CD4-positive, alpha-beta T cell (primary cell): Measurements from ENCODE around the gene CIDEA. TPM values are rescaled to one million over a fixed set of nuclear protein-coding genes. Genes with fewer than 3 reads are reported as not detected.
"Not testable (repeated sequence)": the region's sequence is repeated elsewhere in the genome, so short reads cannot be mapped to it uniquely, and the experiment has no call there.

ENCODE experiments used
- ATAC-seq: fragments of 200-7000 bp; cut with Tn5 transposase; one replicate; pipeline ENCODE4 v1.10.0; 2022; ENCODE audit warnings: mild to moderate bottlenecking; ENCODE audit not compliant: poor library complexity
- CTCF ChIA-PET: fragments of 350-600 bp; sonication (Branson Sonifier 250); formaldehyde crosslinking; loops from one replicate; lab custom pipeline; 2021; ENCODE audit warnings: antibody characterized with exemption, inconsistent platforms; lab: Charles Lee
- POLR2A ChIA-PET: fragments of 350-600 bp; sonication (Branson Sonifier 250); formaldehyde crosslinking; loops from one replicate; lab custom pipeline; 2021; ENCODE audit warnings: antibody characterized with exemption, inconsistent platforms; lab: Charles Lee
- DNase-seq, 14 experiments: peaks; one replicate each; pipeline ENCODE4 v3.0.0-alpha.2; 2013 to 2020; ENCODE audit warnings: mixed read lengths in 2 of 14
- H3K27ac ChIP-seq, 2 donors: one replicate each; pipeline versions ENCODE4 v1.5.1 to v1.7.0; 2013; ENCODE audit warnings: low read length in 2 of 2, low read depth in 1 of 2, mild to moderate bottlenecking in 1 of 2
- H3K27me3 ChIP-seq, 2 experiments: 1 replicate in 1 of 2; 2 replicates in 1 of 2; pipeline versions ENCODE4 v1.6.1 to v1.7.0; 2013; ENCODE audit warnings: low read length in 2 of 2, control low read depth in 1 of 2, mild to moderate bottlenecking in 1 of 2, moderate library complexity in 1 of 2; ENCODE audit not compliant: insufficient read depth in 2 of 2, control insufficient read depth in 1 of 2
- H3K36me3 ChIP-seq: one replicate; pipeline ENCODE4 v1.6.1; 2013; ENCODE audit warnings: low read length, control low read depth; ENCODE audit not compliant: insufficient read depth
- H3K4me1 ChIP-seq: one replicate; pipeline ENCODE4 v1.6.1; 2013; ENCODE audit warnings: low read length, control low read depth; ENCODE audit not compliant: insufficient read depth
- H3K4me3 ChIP-seq: one replicate; pipeline ENCODE4 v1.5.1; 2013; ENCODE audit warnings: mild to moderate bottlenecking, low read length, moderate library complexity
- H3K9me3 ChIP-seq, 2 experiments: 1 replicate in 1 of 2; 2 replicates in 1 of 2; pipeline versions ENCODE4 v1.6.1 to v1.7.0; 2013; ENCODE audit warnings: low read length in 2 of 2, mild to moderate bottlenecking in 2 of 2, control low read depth in 1 of 2, moderate library complexity in 1 of 2; ENCODE audit not compliant: control insufficient read depth in 1 of 2, insufficient read depth in 1 of 2
- H3K27ac Mint-ChIP-seq: one replicate; pipeline ENCODE4 v1.8.0; 2020; ENCODE audit warnings: mixed read lengths
- H3K27me3 Mint-ChIP-seq: one replicate; pipeline ENCODE4 v1.8.0; 2021; ENCODE audit warnings: mixed read lengths
- H3K36me3 Mint-ChIP-seq: one replicate; pipeline ENCODE4 v1.8.0; 2021; ENCODE audit warnings: low read depth, mixed read lengths
- H3K4me1 Mint-ChIP-seq: one replicate; pipeline ENCODE4 v1.8.0; 2021; ENCODE audit warnings: low read depth, mixed read lengths
- H3K4me3 Mint-ChIP-seq: one replicate; pipeline ENCODE4 v1.8.0; 2020; ENCODE audit warnings: mild to moderate bottlenecking, mixed read lengths
- H3K9me3 Mint-ChIP-seq: one replicate; pipeline ENCODE4 v1.8.0; 2020; ENCODE audit warnings: mixed read lengths
- intact Hi-C, 2 experiments: fragments of 100-400 bp; cut with DNase I in 1 of 2; cut with micrococcal nuclease in 1 of 2; formaldehyde crosslinking; loops; one replicate each; pipeline versions ENCODE4 v1.15.1 to v1.9.0; 2023 to 2025; cut with DNase I, micrococcal nuclease
- total RNA-seq, 174 experiments: library from RNA in 2 of 174; stranded (reverse) in 2 of 174; gene quantifications; one replicate each; pipeline ENCODE4 v1.2.3 and lab custom pipeline; 2021 to 2026

CIDEA gene
- total RNA-seq, 2 experiments from 2014 or later, result not detected

- H3K27me3 Mint-ChIP-seq, result peaks cover 31% of the 10 kb centered on the region
- H3K9me3 ChIP-seq, H3K9me3 Mint-ChIP-seq, H3K4me1 ChIP-seq, H3K4me3 ChIP-seq, ATAC-seq, POLR2A ChIA-PET, H3K27me3 ChIP-seq, DNase-seq, H3K27ac ChIP-seq, H3K36me3 Mint-ChIP-seq, H3K27ac Mint-ChIP-seq, H3K4me3 Mint-ChIP-seq, H3K36me3 ChIP-seq, intact Hi-C loops, H3K4me1 Mint-ChIP-seq: not testable (repeated sequence)
- CTCF ChIA-PET, result interaction anchor here (0.8 kb wide), 1 partner anchor 565 kb away, joined by 3 read pairs; no protein-coding TSS in a partner anchor
Observed at GRCh38 chr18:12218603-12219002, 35.6 kb upstream of the CIDEA start.

GRCh38 chr18:12222041-12222440 lies 32.1 kb upstream of the CIDEA start:
- peaks cover 12% of the 10 kb centered on the region for H3K27me3 Mint-ChIP-seq
- H3K4me1 Mint-ChIP-seq, H3K4me3 ChIP-seq, DNase-seq, POLR2A ChIA-PET, H3K27ac ChIP-seq, H3K36me3 ChIP-seq, H3K27me3 ChIP-seq, H3K9me3 ChIP-seq, H3K4me3 Mint-ChIP-seq, H3K27ac Mint-ChIP-seq, H3K36me3 Mint-ChIP-seq, intact Hi-C loops, H3K9me3 Mint-ChIP-seq, H3K4me1 ChIP-seq, ATAC-seq, CTCF ChIA-PET: not testable (repeated sequence)

- H3K27me3 Mint-ChIP-seq, result peaks cover 12% of the 10 kb centered on the region
- H3K4me3 ChIP-seq, DNase-seq, H3K4me1 ChIP-seq, H3K9me3 ChIP-seq, H3K4me1 Mint-ChIP-seq, H3K36me3 Mint-ChIP-seq, H3K36me3 ChIP-seq, intact Hi-C loops, H3K27ac ChIP-seq, H3K9me3 Mint-ChIP-seq, H3K27ac Mint-ChIP-seq, ATAC-seq, POLR2A ChIA-PET, H3K27me3 ChIP-seq, CTCF ChIA-PET, H3K4me3 Mint-ChIP-seq: not testable (repeated sequence)
Observed at GRCh38 chr18:12223326-12223725, 30.8 kb upstream of the CIDEA start.

GRCh38 chr18:12226807-12227206 lies 27.4 kb upstream of the CIDEA start:
- H3K27ac Mint-ChIP-seq, H3K27me3 Mint-ChIP-seq, H3K4me1 Mint-ChIP-seq, H3K27me3 ChIP-seq, CTCF ChIA-PET, H3K4me3 Mint-ChIP-seq, H3K4me3 ChIP-seq, H3K36me3 Mint-ChIP-seq, H3K4me1 ChIP-seq, DNase-seq, ATAC-seq, H3K27ac ChIP-seq, H3K9me3 Mint-ChIP-seq, H3K36me3 ChIP-seq, POLR2A ChIA-PET, H3K9me3 ChIP-seq, intact Hi-C loops: not testable (repeated sequence)

GRCh38 chr18:12227399-12228186 lies 26.6 kb upstream of the CIDEA start:
- H3K4me1 Mint-ChIP-seq, H3K4me3 Mint-ChIP-seq, H3K4me1 ChIP-seq, DNase-seq, H3K4me3 ChIP-seq, H3K27me3 Mint-ChIP-seq, ATAC-seq, H3K9me3 Mint-ChIP-seq, CTCF ChIA-PET, POLR2A ChIA-PET, H3K27ac Mint-ChIP-seq, intact Hi-C loops, H3K36me3 ChIP-seq, H3K27ac ChIP-seq, H3K36me3 Mint-ChIP-seq, H3K27me3 ChIP-seq: not testable (repeated sequence)
- H3K9me3 ChIP-seq, result peaks cover 0 to 12% of the 10 kb centered on the region in 2 experiments

GRCh38 chr18:12228308-12228707 lies 25.9 kb upstream of the CIDEA start:
- ATAC-seq, H3K9me3 Mint-ChIP-seq: not testable (repeated sequence)

GRCh38 chr18:12230561-12230960 lies 23.6 kb upstream of the CIDEA start:
- H3K9me3 Mint-ChIP-seq, DNase-seq, POLR2A ChIA-PET, H3K4me1 Mint-ChIP-seq, H3K4me3 ChIP-seq, H3K27me3 ChIP-seq, H3K27ac Mint-ChIP-seq, H3K36me3 ChIP-seq, H3K36me3 Mint-ChIP-seq, H3K4me3 Mint-ChIP-seq, H3K4me1 ChIP-seq, H3K27ac ChIP-seq, CTCF ChIA-PET, intact Hi-C loops, ATAC-seq: not testable (repeated sequence)
- peaks cover 19% of the 10 kb centered on the region for H3K27me3 Mint-ChIP-seq
- peaks cover 0 to 12% of the 10 kb centered on the region in 2 experiments for H3K9me3 ChIP-seq

More at GRCh38 chr18:12228308-12228707, 25.9 kb upstream of the CIDEA start:
- POLR2A ChIA-PET, H3K27ac Mint-ChIP-seq, H3K4me1 Mint-ChIP-seq, H3K4me3 Mint-ChIP-seq, H3K36me3 Mint-ChIP-seq, H3K27ac ChIP-seq, H3K36me3 ChIP-seq, intact Hi-C loops, H3K4me1 ChIP-seq, H3K4me3 ChIP-seq, H3K27me3 ChIP-seq, CTCF ChIA-PET, DNase-seq: not testable (repeated sequence)
- H3K27me3 Mint-ChIP-seq, result peaks cover 14% of the 10 kb centered on the region
- H3K9me3 ChIP-seq, result peaks cover 0 to 12% of the 10 kb centered on the region in 2 experiments
